ENCODE data around the gene TSSK3.

TSSK3 gene

GRCh38 chr1:32400876-32401631 lies 38.7 kb downstream of the TSSK3 start:
- DNase-seq (ENCODE audit: low spot score), result peak; percentile 67

GRCh38 chr1:32404946-32405345 lies 42.6 kb downstream of the TSSK3 start:
- DNase-seq (ENCODE audit: low spot score), result no peak

GRCh38 chr1:32405672-32406467 lies 43.5 kb downstream of the TSSK3 start:
- DNase-seq (ENCODE audit: low spot score), result no peak

GRCh38 chr1:32406629-32407111 lies 44.3 kb downstream of the TSSK3 start:
- no peak for DNase-seq (ENCODE audit: low spot score)

- no peak for DNase-seq (ENCODE audit: low spot score)
Observed at GRCh38 chr1:32411261-32411660, 48.9 kb downstream of the TSSK3 start.

GRCh38 chr1:32413507-32414185 lies 51.3 kb downstream of the TSSK3 start:
- DNase-seq (ENCODE audit: low spot score), result peak; percentile 60
